ENCODE results near the gene UBE2E2.

- TF ChIP-seq TAF1 (IDR thresholded peaks at IDR 0.05; ENCODE audit: borderline replicate concordance, low read depth, low read length) (no peak), POLR2AphosphoS5 (IDR thresholded peaks at IDR 0.05; ENCODE audit: low read depth, low read length) (no peak)
These were observed 218.8 kb downstream of the UBE2E2 start for GRCh38 chr3:23421811-23422516.
